ENCODE data around the gene PDE6B.
"Not testable (repeated sequence)": the region's sequence is repeated elsewhere in the genome, so short reads cannot be mapped to it uniquely, and the experiment has no call there.

Gene PDE6B

GRCh38 chr4:704198-704891 is 79.0 kb downstream of the PDE6B start:
- DNase-seq (ENCODE audit: low spot score), result no peak

- no peak for DNase-seq (ENCODE audit: low spot score)
Measured at GRCh38 chr4:704971-705277, 79.6 kb downstream of the PDE6B start.

GRCh38 chr4:705278-706082 is 80.1 kb downstream of the PDE6B start, which contains the start of gene PCGF3:
TSS of gene PCGF3 (plus strand) at chr4:705832. CDS start at chr4:733681, 27,849 bp downstream.
- peak; percentile 98 for DNase-seq (ENCODE audit: low spot score)

GRCh38 chr4:706083-706633 is 80.8 kb downstream of the PDE6B start:
- DNase-seq (ENCODE audit: low spot score), result not testable (repeated sequence)

GRCh38 chr4:706834-707598 is 81.6 kb downstream of the PDE6B start:
- DNase-seq (ENCODE audit: low spot score), result no peak

GRCh38 chr4:707929-708630 is 82.7 kb downstream of the PDE6B start:
- DNase-seq (ENCODE audit: low spot score), result no peak

- DNase-seq (ENCODE audit: low spot score), result no peak
Measured at GRCh38 chr4:708631-708933, 83.2 kb downstream of the PDE6B start.

GRCh38 chr4:709348-709747 is 84.0 kb downstream of the PDE6B start:
- no peak for DNase-seq (ENCODE audit: low spot score)

- DNase-seq (ENCODE audit: low spot score), result no peak
Measured at GRCh38 chr4:710116-710515, 84.7 kb downstream of the PDE6B start.

GRCh38 chr4:710916-711315 is 85.5 kb downstream of the PDE6B start:
- no peak for DNase-seq (ENCODE audit: low spot score)

- DNase-seq (ENCODE audit: low spot score), result no peak
Measured at GRCh38 chr4:712093-712492, 86.7 kb downstream of the PDE6B start.

- no peak for DNase-seq (ENCODE audit: low spot score)
Measured at GRCh38 chr4:712916-713632, 87.7 kb downstream of the PDE6B start.

GRCh38 chr4:714087-714486 is 88.7 kb downstream of the PDE6B start:
- DNase-seq (ENCODE audit: low spot score), result no peak

GRCh38 chr4:717601-718320 is 92.4 kb downstream of the PDE6B start:
- no peak for DNase-seq (ENCODE audit: low spot score)

- no peak for DNase-seq (ENCODE audit: low spot score)
Measured at GRCh38 chr4:718460-718859, 93.1 kb downstream of the PDE6B start.

All from Ammon's horn (tissue), 1 donor.